H9 (cell line): ENCODE data around the gene MFSD2B. TPM values are rescaled to one million over a fixed set of nuclear protein-coding genes. Genes with fewer than 3 reads are reported as not detected.

ENCODE experiments used
- DNase-seq: peaks from one replicate; pipeline ENCODE4 v3.0.0-alpha.2; 2017
- H2AFZ ChIP-seq: one replicate; pipeline ENCODE4 v1.6.1; 2013; ENCODE audit warnings: mild to moderate bottlenecking, low read length, control low read depth, moderate library complexity
- H2AK5ac ChIP-seq: 2 replicates; pipeline ENCODE4 v1.6.1; 2013; ENCODE audit warnings: low read length, control low read depth, mixed read lengths; ENCODE audit not compliant: insufficient read length
- H2BK120ac ChIP-seq: one replicate; pipeline ENCODE4 v1.6.1; 2013; ENCODE audit warnings: low read depth, mild to moderate bottlenecking, low read length, control low read depth, inconsistent platforms; ENCODE audit not compliant: poor library complexity, severe bottlenecking
- H2BK12ac ChIP-seq: 2 replicates; pipeline ENCODE4 v1.6.1; 2013; ENCODE audit warnings: low read length, control low read depth, mixed read lengths, low read depth; ENCODE audit not compliant: insufficient read length
- H2BK15ac ChIP-seq: 2 replicates; pipeline ENCODE4 v1.6.1; 2013; ENCODE audit warnings: low read depth, low read length, control low read depth
- H2BK20ac ChIP-seq: one replicate; pipeline ENCODE4 v1.6.1; 2013; ENCODE audit warnings: low read depth, mild to moderate bottlenecking, low read length, control low read depth, inconsistent platforms; ENCODE audit not compliant: poor library complexity, severe bottlenecking
- H2BK5ac ChIP-seq: 2 replicates; pipeline ENCODE4 v1.6.1; 2013; ENCODE audit warnings: low read length, control low read depth, mixed read lengths; ENCODE audit not compliant: insufficient read length
- H3K14ac ChIP-seq: 2 replicates; pipeline ENCODE4 v1.6.1; 2013; ENCODE audit warnings: low read length, control low read depth; ENCODE audit not compliant: insufficient read depth
- H3K18ac ChIP-seq: 2 replicates; pipeline ENCODE4 v1.6.1; 2013; ENCODE audit warnings: low read depth, mild to moderate bottlenecking, mixed read lengths, low read length, control low read depth; ENCODE audit not compliant: insufficient read length
- H3K23ac ChIP-seq: 2 replicates; pipeline ENCODE4 v1.6.1; 2013; ENCODE audit warnings: low read length, control low read depth, mixed read lengths, low read depth; ENCODE audit not compliant: insufficient read length
- H3K23me2 ChIP-seq: 2 replicates; pipeline ENCODE4 v1.6.1; 2013; ENCODE audit warnings: low read depth, mild to moderate bottlenecking, mixed read lengths, low read length, control low read depth; ENCODE audit not compliant: insufficient read length, poor library complexity, severe bottlenecking
- H3K27ac ChIP-seq: 2 replicates; pipeline ENCODE4 v1.5.1; 2013; ENCODE audit warnings: low read length, control low read depth, mixed read lengths, low read depth; ENCODE audit not compliant: insufficient read length
- H3K27me3 ChIP-seq: 2 replicates; pipeline ENCODE4 v1.6.1; 2013; ENCODE audit warnings: low read length, control low read depth, inconsistent platforms; ENCODE audit not compliant: insufficient read depth
- H3K4ac ChIP-seq: 2 replicates; pipeline ENCODE4 v1.6.1; 2013; ENCODE audit warnings: low read depth, mild to moderate bottlenecking, control low read depth, inconsistent platforms, low read length, moderate library complexity
- H3K4me1 ChIP-seq: 2 replicates; pipeline ENCODE4 v1.6.1; 2013; ENCODE audit warnings: low read length, control low read depth, inconsistent platforms; ENCODE audit not compliant: insufficient read depth
- H3K4me2 ChIP-seq: 2 replicates; pipeline ENCODE4 v1.6.1; 2013; ENCODE audit warnings: low read length, control low read depth, mixed read lengths; ENCODE audit not compliant: insufficient read length, insufficient read depth
- H3K56ac ChIP-seq: 2 replicates; pipeline ENCODE4 v1.6.1; 2013; ENCODE audit warnings: low read depth, mild to moderate bottlenecking, mixed read lengths, low read length, control low read depth; ENCODE audit not compliant: insufficient read length
- H3K79me1 ChIP-seq: 2 replicates; pipeline ENCODE4 v1.6.1; 2013; ENCODE audit warnings: low read depth, mild to moderate bottlenecking, moderate library complexity, low read length, control low read depth, inconsistent platforms; ENCODE audit not compliant: insufficient read depth, poor library complexity, severe bottlenecking
- H3K79me2 ChIP-seq: 2 replicates; pipeline ENCODE4 v1.6.1; 2013; ENCODE audit warnings: low read length, control low read depth, inconsistent platforms; ENCODE audit not compliant: insufficient read depth
- H3K9ac ChIP-seq: 2 replicates; pipeline ENCODE4 v1.6.1; 2013; ENCODE audit warnings: low read length, control low read depth, mixed read lengths; ENCODE audit not compliant: insufficient read length; ENCODE audit errors: extremely low read depth
- H3K9me3 ChIP-seq: one replicate; pipeline ENCODE4 v1.6.1; 2013; ENCODE audit warnings: low read depth, low read length, inconsistent platforms; ENCODE audit not compliant: control insufficient read depth
- H3T11ph ChIP-seq: one replicate; pipeline ENCODE4 v1.6.1; 2013; ENCODE audit warnings: mild to moderate bottlenecking, low read length, control low read depth, inconsistent platforms
- H4K20me1 ChIP-seq: one replicate; pipeline ENCODE4 v1.6.1; 2013; ENCODE audit not compliant: control insufficient read depth, insufficient read length, insufficient read depth
- H4K5ac ChIP-seq: 2 replicates; pipeline ENCODE4 v1.6.1; 2013; ENCODE audit warnings: low read depth, mild to moderate bottlenecking, mixed read lengths, low read length, control low read depth; ENCODE audit not compliant: insufficient read length
- H4K8ac ChIP-seq: replicated peaks from 2 replicates; pipeline ENCODE4 v1.6.1; 2013; ENCODE audit warnings: low read length, control low read depth, mixed read lengths, low read depth; ENCODE audit not compliant: insufficient read length
- H4K91ac ChIP-seq: 2 replicates; pipeline ENCODE4 v1.6.1; 2013; ENCODE audit warnings: low read depth, mild to moderate bottlenecking, moderate library complexity, mixed read lengths, low read length, control low read depth; ENCODE audit not compliant: insufficient read length
- H3K27ac Mint-ChIP-seq, 3 experiments: 2 replicates in 2 of 3; 3 replicates in 1 of 3; pipeline ENCODE4 v1.8.0; 2020 to 2021; ENCODE audit warnings: mixed read lengths in 3 of 3, mild to moderate bottlenecking in 1 of 3, moderate library complexity in 1 of 3
- H3K27me3 Mint-ChIP-seq: 2 replicates; pipeline ENCODE4 v1.8.0; 2021; ENCODE audit warnings: low read depth, mild to moderate bottlenecking, moderate library complexity, mixed read lengths
- H3K36me3 Mint-ChIP-seq, 3 experiments: 2 replicates in 2 of 3; 3 replicates in 1 of 3; pipeline ENCODE4 v1.8.0; 2020 to 2021; ENCODE audit warnings: low read depth in 3 of 3, mixed read lengths in 3 of 3; ENCODE audit not compliant: insufficient read depth in 1 of 3
- H3K4me1 Mint-ChIP-seq, 2 experiments: 2 replicates each; pipeline ENCODE4 v1.8.0; 2020; ENCODE audit warnings: mixed read lengths in 2 of 2
- H3K4me3 Mint-ChIP-seq, 2 experiments: 2 replicates in 1 of 2; 3 replicates in 1 of 2; pipeline ENCODE4 v1.8.0; 2020 to 2021; ENCODE audit warnings: mild to moderate bottlenecking in 2 of 2, mixed read lengths in 2 of 2, moderate library complexity in 1 of 2
- H3K9me3 Mint-ChIP-seq, 2 experiments: 2 replicates in 1 of 2; 3 replicates in 1 of 2; pipeline ENCODE4 v1.8.0; 2020; ENCODE audit warnings: mild to moderate bottlenecking in 2 of 2, mixed read lengths in 2 of 2, moderate library complexity in 1 of 2
- WGBS: extraction: QIAGEN DNeasy Blood & Tissue Kit; methylation state at CpG from one replicate; pipeline ENCODE4 v1.1.7; 2013; ENCODE audit warnings: missing lambda C conversion rate, low lambda C conversion rate, mixed read lengths; ENCODE audit not compliant: insufficient read length; ENCODE audit errors: extremely low coverage; 5-methylcytosine and 5-hydroxymethylcytosine counted together
- total RNA-seq: library from RNA; stranded (reverse); gene quantifications from 2 replicates; pipeline ENCODE4 v1.2.1, GENCODE V29; 2021
- TF ChIP-seq, protein P1 (sequence below): fragments of 200-600 bp; sonication (generic); conservative IDR thresholded peaks from 3 replicates; pipeline ENCODE4 v1.8.0; 2021; ENCODE audit warnings: antibody characterized with exemption, mild to moderate bottlenecking

The MFSD2B gene
- total RNA-seq, 1 experiment from 2014 or later = 1.3 TPM

GRCh38 chr2:24051833-24052232, 41.9 kb downstream of the MFSD2B start:
- Histone ChIP-seq H3K4me1 (0 out of 2 replicates have a peak, but pooled peaks cover 1% of the 10 kb centered on the region), H3K23ac (no peak overlapping the region), H3K79me2 (no peaks in the 10 kb centered on the region), H3K23me2 (peaks cover 9% of the 10 kb centered on the region), H3K9me3 (no peaks in the 10 kb centered on the region), H4K8ac (no peak overlapping the region), H4K5ac (no peak overlapping the region), H3K18ac (no peak overlapping the region), H2BK12ac (no peak overlapping the region), H3K79me1 (no peaks in the 10 kb centered on the region), H4K20me1 (peaks cover 5% of the 10 kb centered on the region), H3K9ac (no peak overlapping the region), H3K4me2 (no peak overlapping the region), H4K91ac (no peak overlapping the region), H2AFZ (no peak overlapping the region), H3K27ac (no peak overlapping the region), H2BK20ac (no peak overlapping the region), H3T11ph (no peak overlapping the region), H2BK5ac (no peak overlapping the region), H3K56ac (no peak overlapping the region), H2BK120ac (no peak overlapping the region), H3K27me3 (no peaks in the 10 kb centered on the region), H3K4ac (no peak overlapping the region), H3K14ac (no peak overlapping the region), H2BK15ac (no peak overlapping the region), H2AK5ac (no peak overlapping the region)
- Mint-ChIP-seq H3K4me3 (no peak overlapping the region), H3K4me1 (peaks cover 7 to 12% of the 10 kb centered on the region in 2 experiments), H3K27me3 (no peaks in the 10 kb centered on the region), H3K36me3 (peaks cover 14 to 20% (median 14%) of the 10 kb centered on the region in 3 experiments; a peak in 6 of 7 replicates), H3K27ac (no peak overlapping the region), H3K9me3 (no peaks in the 10 kb centered on the region)
- no CpG with 5 or more reads among the region's 8 CpGs for WGBS
- TF ChIP-seq, protein P1, sequence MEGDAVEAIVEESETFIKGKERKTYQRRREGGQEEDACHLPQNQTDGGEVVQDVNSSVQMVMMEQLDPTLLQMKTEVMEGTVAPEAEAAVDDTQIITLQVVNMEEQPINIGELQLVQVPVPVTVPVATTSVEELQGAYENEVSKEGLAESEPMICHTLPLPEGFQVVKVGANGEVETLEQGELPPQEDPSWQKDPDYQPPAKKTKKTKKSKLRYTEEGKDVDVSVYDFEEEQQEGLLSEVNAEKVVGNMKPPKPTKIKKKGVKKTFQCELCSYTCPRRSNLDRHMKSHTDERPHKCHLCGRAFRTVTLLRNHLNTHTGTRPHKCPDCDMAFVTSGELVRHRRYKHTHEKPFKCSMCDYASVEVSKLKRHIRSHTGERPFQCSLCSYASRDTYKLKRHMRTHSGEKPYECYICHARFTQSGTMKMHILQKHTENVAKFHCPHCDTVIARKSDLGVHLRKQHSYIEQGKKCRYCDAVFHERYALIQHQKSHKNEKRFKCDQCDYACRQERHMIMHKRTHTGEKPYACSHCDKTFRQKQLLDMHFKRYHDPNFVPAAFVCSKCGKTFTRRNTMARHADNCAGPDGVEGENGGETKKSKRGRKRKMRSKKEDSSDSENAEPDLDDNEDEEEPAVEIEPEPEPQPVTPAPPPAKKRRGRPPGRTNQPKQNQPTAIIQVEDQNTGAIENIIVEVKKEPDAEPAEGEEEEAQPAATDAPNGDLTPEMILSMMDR = no peak
- no peak for DNase-seq
